Osteocyte (in vitro differentiated cells): ENCODE results near the gene NGEF. TPM values are rescaled to one million over a fixed set of nuclear protein-coding genes. Genes with fewer than 3 reads are reported as not detected.

ENCODE experiments used
- DNase-seq: peaks from one replicate; pipeline ENCODE4 v3.0.0; 2021; ENCODE audit warnings: mixed read lengths; ENCODE audit not compliant: unreplicated experiment; ENCODE audit errors: extremely low spot score
- H3K27ac Mint-ChIP-seq: one replicate; pipeline ENCODE4 v1.8.0; 2021; ENCODE audit warnings: mild to moderate bottlenecking, mixed read lengths; ENCODE audit not compliant: unreplicated experiment
- H3K27me3 Mint-ChIP-seq: one replicate; pipeline ENCODE4 v1.8.0; 2021; ENCODE audit warnings: mixed read lengths; ENCODE audit not compliant: unreplicated experiment
- H3K36me3 Mint-ChIP-seq: one replicate; pipeline ENCODE4 v1.8.0; 2021; ENCODE audit warnings: mixed read lengths; ENCODE audit not compliant: unreplicated experiment
- H3K4me1 Mint-ChIP-seq: one replicate; pipeline ENCODE4 v1.8.0; 2021; ENCODE audit warnings: mixed read lengths; ENCODE audit not compliant: unreplicated experiment
- H3K4me3 Mint-ChIP-seq: one replicate; pipeline ENCODE4 v1.8.0; 2021; ENCODE audit warnings: mild to moderate bottlenecking, moderate library complexity, mixed read lengths; ENCODE audit not compliant: unreplicated experiment
- H3K9me3 Mint-ChIP-seq: one replicate; pipeline ENCODE4 v1.8.0; 2021; ENCODE audit warnings: mixed read lengths; ENCODE audit not compliant: unreplicated experiment
- CTCF ChIP-seq: fragments of 200-600 bp; sonication (generic); IDR thresholded peaks from 2 replicates; pipeline ENCODE4 v1.5.0; 2021; ENCODE audit warnings: antibody characterized with exemption, mild to moderate bottlenecking, moderate library complexity
- total RNA-seq: library from RNA; stranded (reverse); gene quantifications from 2 replicates; pipeline ENCODE4 v1.2.1, GENCODE V29; 2021

Gene NGEF
- total RNA-seq, 1 donor from 2014 or later: 0.27 TPM

GRCh38 chr2:233012301-233012971 is 620 bp downstream of the NGEF start:
- H3K9me3 Mint-ChIP-seq: peaks cover 3% of the 10 kb centered on the region
- H3K4me1 Mint-ChIP-seq: no peaks in the 10 kb centered on the region
- peaks cover 1% of the 10 kb centered on the region for H3K36me3 Mint-ChIP-seq
- DNase-seq: peak; percentile 59
- H3K27ac Mint-ChIP-seq: no peak overlapping the region
- no peak overlapping the region for H3K4me3 Mint-ChIP-seq
- peaks cover 21% of the 10 kb centered on the region for H3K27me3 Mint-ChIP-seq
- no peak for TF ChIP-seq CTCF

- H3K9me3 Mint-ChIP-seq: no peaks in the 10 kb centered on the region
- H3K4me3 Mint-ChIP-seq: no peak overlapping the region
- peaks cover 20% of the 10 kb centered on the region for H3K27me3 Mint-ChIP-seq
- no peaks in the 10 kb centered on the region for H3K4me1 Mint-ChIP-seq
- TF ChIP-seq CTCF: no peak
- no peaks in the 10 kb centered on the region for H3K36me3 Mint-ChIP-seq
- H3K27ac Mint-ChIP-seq: no peak overlapping the region
- peak; percentile 54 for DNase-seq
Measured at GRCh38 chr2:233011702-233012131, 1.3 kb downstream of the NGEF start.

- Mint-ChIP-seq H3K4me3 (no peak overlapping the region), H3K4me1 (no peaks in the 10 kb centered on the region), H3K36me3 (no peaks in the 10 kb centered on the region), H3K9me3 (no peaks in the 10 kb centered on the region), H3K27me3 (peaks cover 25% of the 10 kb centered on the region), H3K27ac (no peak overlapping the region)
- DNase-seq: no peak
- TF ChIP-seq CTCF: no peak
Measured at GRCh38 chr2:233011268-233011650, 1.8 kb downstream of the NGEF start.

- peak; percentile 68 for DNase-seq
- Mint-ChIP-seq H3K4me3 (no peak overlapping the region), H3K27me3 (peaks cover 30% of the 10 kb centered on the region), H3K4me1 (no peaks in the 10 kb centered on the region), H3K9me3 (no peaks in the 10 kb centered on the region), H3K36me3 (no peaks in the 10 kb centered on the region), H3K27ac (no peak overlapping the region)
- no peak for TF ChIP-seq CTCF
Measured at GRCh38 chr2:233010569-233011267, 2.3 kb downstream of the NGEF start.

- no peaks in the 10 kb centered on the region for H3K9me3 Mint-ChIP-seq
- H3K4me1 Mint-ChIP-seq: no peaks in the 10 kb centered on the region
- DNase-seq: peak; percentile 63
- H3K27ac Mint-ChIP-seq: no peak overlapping the region
- H3K4me3 Mint-ChIP-seq: no peak overlapping the region
- no peak for TF ChIP-seq CTCF
- H3K36me3 Mint-ChIP-seq: no peaks in the 10 kb centered on the region
- H3K27me3 Mint-ChIP-seq: peaks cover 37% of the 10 kb centered on the region
Measured at GRCh38 chr2:233009661-233010060, 3.4 kb downstream of the NGEF start.
